Testis (tissue), 2 donors: ENCODE data around the gene SLC34A1.

Experiments
- CTCF ChIP-seq, 3 experiments: fragments of 450-650 bp in 2 of 3; fragments of 200-600 bp in 1 of 3; sonication (generic) in 1 of 3; IDR thresholded peaks; one replicate each; pipeline ENCODE4 v1.5.1; 2016 to 2019; ENCODE audit warnings: antibody characterized with exemption in 3 of 3, mild to moderate bottlenecking in 2 of 3, moderate library complexity in 1 of 3
- POLR2A ChIP-seq: fragments of 450-650 bp; IDR thresholded peaks from one replicate; pipeline ENCODE4 v1.6.1; 2017; ENCODE audit warnings: antibody characterized with exemption, mild to moderate bottlenecking, moderate library complexity

DNA sequence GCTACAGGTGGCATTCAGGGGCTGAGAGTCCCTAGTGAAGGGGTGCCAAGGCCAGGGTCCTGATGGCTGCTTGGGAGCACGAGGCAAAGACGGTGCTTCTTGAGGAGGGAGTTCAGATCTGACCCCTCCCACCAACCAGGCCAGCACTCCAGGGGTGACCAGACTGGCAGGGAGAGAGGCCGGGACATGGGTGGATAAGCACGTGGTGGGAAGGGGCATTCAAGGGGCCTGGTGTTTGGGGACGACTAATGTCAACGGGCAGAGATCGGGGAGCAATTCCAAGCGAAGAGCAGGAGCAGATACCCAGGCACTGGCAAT, 22.0 kb upstream of the SLC34A1 start:
- TF ChIP-seq CTCF (IDR thresholded peaks at IDR 0.05) (no peak), POLR2A (no peak)
